ENCODE results near the gene HRH2.

HRH2 gene

GRCh38 chr5:175670372-175670771 is 12.5 kb downstream of the HRH2 start:
- TF ChIP-seq, protein P1, sequence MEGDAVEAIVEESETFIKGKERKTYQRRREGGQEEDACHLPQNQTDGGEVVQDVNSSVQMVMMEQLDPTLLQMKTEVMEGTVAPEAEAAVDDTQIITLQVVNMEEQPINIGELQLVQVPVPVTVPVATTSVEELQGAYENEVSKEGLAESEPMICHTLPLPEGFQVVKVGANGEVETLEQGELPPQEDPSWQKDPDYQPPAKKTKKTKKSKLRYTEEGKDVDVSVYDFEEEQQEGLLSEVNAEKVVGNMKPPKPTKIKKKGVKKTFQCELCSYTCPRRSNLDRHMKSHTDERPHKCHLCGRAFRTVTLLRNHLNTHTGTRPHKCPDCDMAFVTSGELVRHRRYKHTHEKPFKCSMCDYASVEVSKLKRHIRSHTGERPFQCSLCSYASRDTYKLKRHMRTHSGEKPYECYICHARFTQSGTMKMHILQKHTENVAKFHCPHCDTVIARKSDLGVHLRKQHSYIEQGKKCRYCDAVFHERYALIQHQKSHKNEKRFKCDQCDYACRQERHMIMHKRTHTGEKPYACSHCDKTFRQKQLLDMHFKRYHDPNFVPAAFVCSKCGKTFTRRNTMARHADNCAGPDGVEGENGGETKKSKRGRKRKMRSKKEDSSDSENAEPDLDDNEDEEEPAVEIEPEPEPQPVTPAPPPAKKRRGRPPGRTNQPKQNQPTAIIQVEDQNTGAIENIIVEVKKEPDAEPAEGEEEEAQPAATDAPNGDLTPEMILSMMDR (IDR thresholded peaks at IDR 0.05; ENCODE audit: low read depth, low read length, poor library complexity, severe bottlenecking), result no peak
- TF ChIP-seq EZH2phosphoT487 (IDR thresholded peaks at IDR 0.05; ENCODE audit: borderline replicate concordance, low read length), result no peak
- H3K79me2 ChIP-seq (ENCODE audit: control insufficient read depth, low read length), result no peaks in the 10 kb centered on the region
- H3K4me3 ChIP-seq (ENCODE audit: low read length), result no peak overlapping the region
- H4K20me1 ChIP-seq (ENCODE audit: control insufficient read depth, insufficient read depth, low read depth, low read length), result no peaks in the 10 kb centered on the region
- H3F3A ChIP-seq (ENCODE audit: control insufficient read depth, insufficient read depth), result no peaks in the 10 kb centered on the region
- H3K27me3 ChIP-seq (ENCODE audit: control insufficient read depth, low read length), result 0 out of 2 replicates have a peak, but pooled peaks cover 2% of the 10 kb centered on the region
- no peaks in the 10 kb centered on the region for H3K4me1 ChIP-seq (ENCODE audit: control insufficient read depth, low read length)
- no peak overlapping the region for H3K27ac ChIP-seq (ENCODE audit: low read depth, low read length)
- H3K36me3 ChIP-seq (ENCODE audit: control insufficient read depth, low read length), result no peaks in the 10 kb centered on the region
- no peaks in the 10 kb centered on the region for H3K9me2 ChIP-seq (replicated peaks; ENCODE audit: control insufficient read depth, low read length)
- H3K9me3 ChIP-seq (ENCODE audit: control insufficient read depth, insufficient read depth, low read length), result no peaks in the 10 kb centered on the region
- H3K4me2 ChIP-seq (ENCODE audit: low read length), result no peak overlapping the region

- Histone ChIP-seq H3K4me1 (ENCODE audit: control insufficient read depth, low read length) (no peaks in the 10 kb centered on the region), H3K9me2 (replicated peaks; ENCODE audit: control insufficient read depth, low read length) (no peaks in the 10 kb centered on the region), H3K36me3 (ENCODE audit: control insufficient read depth, low read length) (no peaks in the 10 kb centered on the region), H3K79me2 (ENCODE audit: control insufficient read depth, low read length) (no peaks in the 10 kb centered on the region), H3F3A (ENCODE audit: control insufficient read depth, insufficient read depth) (no peaks in the 10 kb centered on the region), H3K27ac (ENCODE audit: low read depth, low read length) (no peak overlapping the region), H3K9me3 (ENCODE audit: control insufficient read depth, insufficient read depth, low read length) (no peaks in the 10 kb centered on the region), H3K4me3 (ENCODE audit: low read length) (no peak overlapping the region), H3K27me3 (ENCODE audit: control insufficient read depth, low read length) (0 out of 2 replicates have a peak, but pooled peaks cover 2% of the 10 kb centered on the region), H3K4me2 (ENCODE audit: low read length) (no peak overlapping the region), H4K20me1 (ENCODE audit: control insufficient read depth, insufficient read depth, low read depth, low read length) (no peaks in the 10 kb centered on the region)
- TF ChIP-seq EZH2phosphoT487 (IDR thresholded peaks at IDR 0.05; ENCODE audit: borderline replicate concordance, low read length), result no peak
- TF ChIP-seq, protein P1 (IDR thresholded peaks at IDR 0.05; ENCODE audit: low read depth, low read length, poor library complexity, severe bottlenecking), result no peak
Observed at GRCh38 chr5:175671013-175671412, 13.1 kb downstream of the HRH2 start.

DNA sequence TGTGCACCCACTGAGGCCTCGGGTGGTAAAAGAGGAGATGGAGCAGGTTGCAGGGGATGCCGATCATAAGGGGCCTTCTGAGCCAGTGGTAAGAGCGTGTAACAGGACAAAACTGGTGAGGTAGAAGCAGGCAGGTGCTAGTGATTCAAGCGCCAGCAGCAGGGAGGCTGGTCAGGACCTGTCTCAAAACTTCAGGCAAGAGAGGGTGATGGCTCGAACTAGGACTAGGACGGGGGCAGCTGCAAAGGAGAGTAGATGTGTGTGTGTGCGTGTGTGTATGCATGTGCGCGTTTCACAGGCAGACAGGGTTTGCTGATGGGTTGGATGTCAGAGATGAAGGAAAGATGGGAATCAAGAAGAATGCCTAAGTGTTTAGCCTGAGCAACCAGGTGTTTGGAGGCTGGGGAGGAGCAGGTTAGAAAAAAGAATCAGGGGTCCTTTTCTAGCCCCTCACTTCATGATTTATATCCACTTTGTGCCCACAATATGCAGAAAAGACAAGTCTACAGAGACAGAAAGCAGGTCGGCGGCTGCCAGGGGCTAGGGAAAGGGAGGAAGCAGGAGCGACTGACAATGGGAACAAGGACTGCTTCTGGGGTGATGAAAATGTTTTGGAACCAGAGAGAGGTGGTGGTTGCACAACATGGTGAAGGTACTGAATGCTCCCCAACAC is 15.2 kb downstream of the HRH2 start:
- H3K36me3 ChIP-seq (ENCODE audit: control insufficient read depth, low read length), result no peaks in the 10 kb centered on the region
- TF ChIP-seq, protein P1 (IDR thresholded peaks at IDR 0.05; ENCODE audit: low read depth, low read length, poor library complexity, severe bottlenecking), result no peak
- no peak for TF ChIP-seq EZH2phosphoT487 (IDR thresholded peaks at IDR 0.05; ENCODE audit: borderline replicate concordance, low read length)
- H3K79me2 ChIP-seq (ENCODE audit: control insufficient read depth, low read length), result no peaks in the 10 kb centered on the region
- no peaks in the 10 kb centered on the region for H3F3A ChIP-seq (ENCODE audit: control insufficient read depth, insufficient read depth)
- H3K4me3 ChIP-seq (ENCODE audit: low read length), result no peak overlapping the region
- H3K27me3 ChIP-seq (ENCODE audit: control insufficient read depth, low read length), result no peaks in the 10 kb centered on the region
- H3K4me1 ChIP-seq (ENCODE audit: control insufficient read depth, low read length), result no peaks in the 10 kb centered on the region
- H3K27ac ChIP-seq (ENCODE audit: low read depth, low read length), result no peak overlapping the region
- no peak overlapping the region for H3K4me2 ChIP-seq (ENCODE audit: low read length)
- H3K9me2 ChIP-seq (replicated peaks; ENCODE audit: control insufficient read depth, low read length), result no peaks in the 10 kb centered on the region
- no peaks in the 10 kb centered on the region for H3K9me3 ChIP-seq (ENCODE audit: control insufficient read depth, insufficient read depth, low read length)
- H4K20me1 ChIP-seq (ENCODE audit: control insufficient read depth, insufficient read depth, low read depth, low read length), result no peaks in the 10 kb centered on the region
